ENCODE measurements around the gene ZFAND3. TPM values are rescaled to one million over a fixed set of nuclear protein-coding genes. Genes with fewer than 3 reads are reported as not detected.

The ZFAND3 gene
- total RNA-seq, 1 experiment from 2014 or later, result 64.0 TPM

GRCh38 chr6:38174315-38174714 is 354.8 kb downstream of the ZFAND3 start:
- POLR2A ChIA-PET (ENCODE audit: low non-redundant PET), result no interaction called here
- no peak for TF ChIP-seq EZH2 (IDR thresholded peaks at IDR 0.05; ENCODE audit: borderline replicate concordance, low read depth, low read length, poor library complexity, severe bottlenecking)
- no peak for TF ChIP-seq CTCF (conservative IDR thresholded peaks at IDR 0.05; ENCODE audit: low read depth, low read length)
- H3K4me3 ChIP-seq (ENCODE audit: low read depth, low read length, poor library complexity, severe bottlenecking), result no peak overlapping the region
- DNase-seq (ENCODE audit: low spot score), result no peak
- H3K36me3 ChIP-seq (ENCODE audit: insufficient read depth, low read length, poor library complexity, severe bottlenecking), result no peaks in the 10 kb centered on the region
- H3K9me3 ChIP-seq (ENCODE audit: low read depth, low read length, poor library complexity, severe bottlenecking), result no peaks in the 10 kb centered on the region
- no TSS peak for BruUV-seq (replicated peaks)
- intact Hi-C loops (cut with micrococcal nuclease; ENCODE audit: unreplicated experiment), result no loop called here
- no peaks in the 10 kb centered on the region for H3K27me3 ChIP-seq (replicated peaks; ENCODE audit: insufficient read depth, low read depth, low read length, poor library complexity)
- no peaks in the 10 kb centered on the region for H3K4me1 ChIP-seq (ENCODE audit: insufficient read depth, low read length, poor library complexity, severe bottlenecking)
- CTCF ChIA-PET, result no interaction called here
- no peak overlapping the region for H3K27ac ChIP-seq (ENCODE audit: low read depth, low read length, poor library complexity, severe bottlenecking)

- no peak overlapping the region for H3K27ac ChIP-seq (ENCODE audit: low read depth, low read length, poor library complexity, severe bottlenecking)
- ChIA-PET CTCF (no interaction called here), POLR2A (ENCODE audit: low non-redundant PET) (no interaction called here)
- H3K4me1 ChIP-seq (ENCODE audit: insufficient read depth, low read length, poor library complexity, severe bottlenecking), result no peaks in the 10 kb centered on the region
- no peak overlapping the region for H3K4me3 ChIP-seq (ENCODE audit: low read depth, low read length, poor library complexity, severe bottlenecking)
- BruUV-seq (replicated peaks), result no TSS peak
- H3K36me3 ChIP-seq (ENCODE audit: insufficient read depth, low read length, poor library complexity, severe bottlenecking), result no peaks in the 10 kb centered on the region
- no peak for TF ChIP-seq CTCF (conservative IDR thresholded peaks at IDR 0.05; ENCODE audit: low read depth, low read length)
- TF ChIP-seq EZH2 (IDR thresholded peaks at IDR 0.05; ENCODE audit: borderline replicate concordance, low read depth, low read length, poor library complexity, severe bottlenecking), result no peak
- no peaks in the 10 kb centered on the region for H3K9me3 ChIP-seq (ENCODE audit: low read depth, low read length, poor library complexity, severe bottlenecking)
- no peak for DNase-seq (ENCODE audit: low spot score)
- no peaks in the 10 kb centered on the region for H3K27me3 ChIP-seq (replicated peaks; ENCODE audit: insufficient read depth, low read depth, low read length, poor library complexity)
- intact Hi-C loops (cut with micrococcal nuclease; ENCODE audit: unreplicated experiment), result no loop called here
Observed at GRCh38 chr6:38174806-38175495, 355.4 kb downstream of the ZFAND3 start.

- no peaks in the 10 kb centered on the region for H3K9me3 ChIP-seq (ENCODE audit: low read depth, low read length, poor library complexity, severe bottlenecking)
- ChIA-PET CTCF (no interaction called here), POLR2A (ENCODE audit: low non-redundant PET) (interaction anchor here (0.6 kb wide), 1 partner anchor 24 kb away, joined by 3 read pairs; no protein-coding TSS in a partner anchor)
- BruUV-seq (replicated peaks), result no TSS peak
- H3K4me1 ChIP-seq (ENCODE audit: insufficient read depth, low read length, poor library complexity, severe bottlenecking), result no peaks in the 10 kb centered on the region
- no peak for DNase-seq (ENCODE audit: low spot score)
- no peak overlapping the region for H3K4me3 ChIP-seq (ENCODE audit: low read depth, low read length, poor library complexity, severe bottlenecking)
- no peaks in the 10 kb centered on the region for H3K36me3 ChIP-seq (ENCODE audit: insufficient read depth, low read length, poor library complexity, severe bottlenecking)
- intact Hi-C loops (cut with micrococcal nuclease; ENCODE audit: unreplicated experiment), result no loop called here
- no peaks in the 10 kb centered on the region for H3K27me3 ChIP-seq (replicated peaks; ENCODE audit: insufficient read depth, low read depth, low read length, poor library complexity)
- no peak overlapping the region for H3K27ac ChIP-seq (ENCODE audit: low read depth, low read length, poor library complexity, severe bottlenecking)
- no peak for TF ChIP-seq EZH2 (IDR thresholded peaks at IDR 0.05; ENCODE audit: borderline replicate concordance, low read depth, low read length, poor library complexity, severe bottlenecking)
- no peak for TF ChIP-seq CTCF (conservative IDR thresholded peaks at IDR 0.05; ENCODE audit: low read depth, low read length)
Observed at GRCh38 chr6:38175786-38176185, 356.3 kb downstream of the ZFAND3 start.
